Amniotic epithelial cell (primary cell): ENCODE measurements around the gene MPO.

Source experiments
- DNase-seq: peaks from one replicate; pipeline ENCODE4 v3.0.0-alpha.2; 2010; ENCODE audit warnings: low read depth

MPO gene

GRCh38 chr17:58319173-58320162 is 38.7 kb upstream of the MPO start:
- no peak for DNase-seq

GRCh38 chr17:58318627-58319172 is 38.0 kb upstream of the MPO start:
- no peak for DNase-seq

GRCh38 chr17:58318065-58318481 is 37.3 kb upstream of the MPO start:
- no peak for DNase-seq

GRCh38 chr17:58317421-58318064 is 36.8 kb upstream of the MPO start:
- DNase-seq: peak; percentile 87

- DNase-seq: no peak
These were observed 35.7 kb upstream of the MPO start for GRCh38 chr17:58316260-58316960.

GRCh38 chr17:58315750-58316149 is 35.0 kb upstream of the MPO start:
- DNase-seq: no peak

- DNase-seq: no peak
These were observed 34.6 kb upstream of the MPO start for GRCh38 chr17:58315281-58315711.

- no peak for DNase-seq
These were observed 33.9 kb upstream of the MPO start for GRCh38 chr17:58314706-58315015.

- DNase-seq: no peak
These were observed 33.3 kb upstream of the MPO start for GRCh38 chr17:58313815-58314705.

GRCh38 chr17:58312829-58313228 is 32.1 kb upstream of the MPO start:
- no peak for DNase-seq

GRCh38 chr17:58312021-58312630 is 31.4 kb upstream of the MPO start:
- no peak for DNase-seq

- no peak for DNase-seq
These were observed 30.7 kb upstream of the MPO start for GRCh38 chr17:58311429-58311894.

- DNase-seq: no peak
These were observed 30.0 kb upstream of the MPO start for GRCh38 chr17:58310511-58311428.

GRCh38 chr17:58309918-58310259 is 29.2 kb upstream of the MPO start:
- DNase-seq: no peak

GRCh38 chr17:58308985-58309917 is 28.5 kb upstream of the MPO start:
- DNase-seq: no peak

- DNase-seq: no peak
These were observed 27.6 kb upstream of the MPO start for GRCh38 chr17:58308173-58308984.

GRCh38 chr17:58307468-58308172 is 26.9 kb upstream of the MPO start:
- DNase-seq: no peak
